Uterus (tissue), 4 donors: ENCODE results near the gene DGKD. TPM values are rescaled to one million over a fixed set of nuclear protein-coding genes. Genes with fewer than 3 reads are reported as not detected.
A peak's percentile ranks its signal among the peaks of the same experiment; 100 is the strongest.

Experiments
- DNase-seq, 2 donors: peaks; one replicate each; pipeline ENCODE4 v3.0.0-alpha.2; 2019 to 2020
- H3K27ac ChIP-seq, 2 donors: fragments of 200-600 bp; sonication (generic); 1 replicate in 1 of 2; 2 replicates in 1 of 2; pipeline ENCODE4 v1.5.1; 2016 to 2018
- H3K27me3 ChIP-seq, 2 donors: fragments of 200-600 bp; sonication (generic); one replicate each; pipeline ENCODE4 v1.5.1; 2018 to 2019; ENCODE audit warnings: control low read depth in 1 of 2
- H3K36me3 ChIP-seq, 2 donors: fragments of 200-600 bp; sonication (generic); one replicate each; pipeline ENCODE4 v1.5.1; 2019; ENCODE audit warnings: control low read depth in 1 of 2
- H3K4me1 ChIP-seq, 2 donors: fragments of 200-600 bp; sonication (generic); one replicate each; pipeline ENCODE4 v1.5.1; 2018 to 2019; ENCODE audit warnings: control low read depth in 1 of 2
- H3K4me3 ChIP-seq, 2 donors: fragments of 200-600 bp; sonication (generic); 1 replicate in 1 of 2; 2 replicates in 1 of 2; pipeline ENCODE4 v1.5.1; 2018 to 2019; ENCODE audit warnings: mild to moderate bottlenecking in 1 of 2
- H3K9me3 ChIP-seq, 2 donors: fragments of 200-600 bp; sonication (generic); one replicate each; pipeline ENCODE4 v1.5.1; 2019; ENCODE audit warnings: control low read depth in 1 of 2
- POLR2A ChIP-seq, 2 donors: fragments of 450-650 bp; IDR thresholded peaks; one replicate each; pipeline ENCODE4 v1.6.1; 2016; ENCODE audit warnings: antibody characterized with exemption in 2 of 2, mild to moderate bottlenecking in 1 of 2, moderate library complexity in 1 of 2
- intact Hi-C: fragments of 100-400 bp; cut with DNase I; formaldehyde crosslinking; loops from one replicate; pipeline ENCODE4 v1.15.1; 2023; ENCODE audit warnings: low total_unique reads
- total RNA-seq, 4 donors: library from RNA; depleted of rRNA in 3 of 4; stranded (reverse); fragments of >200 nt in 3 of 4; gene quantifications; one replicate each; pipeline versions ENCODE4 v1.1.0 to v1.2.4, GENCODE V29; 2014 to 2023
- TF ChIP-seq, protein P1 (sequence below), 4 experiments: fragments of 200-600 bp in 2 of 4; fragments of 450-650 bp in 2 of 4; sonication (generic) in 2 of 4; IDR thresholded peaks; one replicate each; pipeline ENCODE4 v1.5.1; 2016 to 2019; ENCODE audit warnings: antibody characterized with exemption in 4 of 4, mild to moderate bottlenecking in 2 of 4, moderate library complexity in 1 of 4
- donor health status: DM: yes; HTN: yes; CAD: no.

Gene DGKD
- total RNA-seq, 4 donors from 2014 or later: 5.0 to 46.1 (median 28.0) TPM

DNA sequence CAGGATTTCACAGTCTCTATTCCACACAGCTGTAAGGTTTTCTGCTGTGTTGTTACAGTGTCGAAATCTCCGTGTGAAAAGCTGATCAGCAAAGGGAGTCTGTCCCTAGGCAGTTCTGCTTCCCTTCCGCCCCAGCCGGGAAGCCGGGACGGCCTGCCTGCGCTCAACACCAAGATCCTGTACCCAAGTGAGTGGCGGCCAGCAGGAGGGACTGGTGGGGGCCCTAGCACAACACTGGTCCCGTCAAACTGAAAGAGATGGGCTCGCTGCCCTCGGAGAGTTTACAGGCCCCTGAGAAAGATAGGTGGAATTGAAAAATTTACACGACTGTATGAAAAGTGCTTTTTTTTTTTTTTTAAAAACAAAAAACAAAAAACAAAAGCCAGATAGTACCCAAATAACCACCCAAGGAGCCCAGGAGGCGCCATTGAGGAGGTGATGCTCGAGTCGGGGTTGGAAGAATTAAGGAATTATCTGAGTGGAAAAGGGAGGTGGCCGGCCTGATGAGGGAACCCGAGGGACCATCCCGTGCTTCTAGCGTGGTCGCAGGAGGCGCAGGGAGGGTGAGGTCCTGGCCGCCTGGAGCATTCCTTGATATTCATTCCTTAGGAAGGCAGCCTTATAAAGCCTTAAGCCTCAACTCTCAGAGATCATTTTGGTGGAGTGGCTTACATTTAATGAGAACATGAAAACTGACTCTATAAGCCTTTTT is 96.7 kb downstream of the DGKD start:
- no peaks in the 10 kb centered on the region for H3K27me3 ChIP-seq
- H3K4me3 ChIP-seq: no peak overlapping the region
- DNase-seq: no peak
- H3K4me1 ChIP-seq: no peaks in the 10 kb centered on the region
- no peaks in the 10 kb centered on the region for H3K9me3 ChIP-seq
- intact Hi-C loops: no loop called here
- no peaks in the 10 kb centered on the region for H3K36me3 ChIP-seq
- TF ChIP-seq, protein P1, sequence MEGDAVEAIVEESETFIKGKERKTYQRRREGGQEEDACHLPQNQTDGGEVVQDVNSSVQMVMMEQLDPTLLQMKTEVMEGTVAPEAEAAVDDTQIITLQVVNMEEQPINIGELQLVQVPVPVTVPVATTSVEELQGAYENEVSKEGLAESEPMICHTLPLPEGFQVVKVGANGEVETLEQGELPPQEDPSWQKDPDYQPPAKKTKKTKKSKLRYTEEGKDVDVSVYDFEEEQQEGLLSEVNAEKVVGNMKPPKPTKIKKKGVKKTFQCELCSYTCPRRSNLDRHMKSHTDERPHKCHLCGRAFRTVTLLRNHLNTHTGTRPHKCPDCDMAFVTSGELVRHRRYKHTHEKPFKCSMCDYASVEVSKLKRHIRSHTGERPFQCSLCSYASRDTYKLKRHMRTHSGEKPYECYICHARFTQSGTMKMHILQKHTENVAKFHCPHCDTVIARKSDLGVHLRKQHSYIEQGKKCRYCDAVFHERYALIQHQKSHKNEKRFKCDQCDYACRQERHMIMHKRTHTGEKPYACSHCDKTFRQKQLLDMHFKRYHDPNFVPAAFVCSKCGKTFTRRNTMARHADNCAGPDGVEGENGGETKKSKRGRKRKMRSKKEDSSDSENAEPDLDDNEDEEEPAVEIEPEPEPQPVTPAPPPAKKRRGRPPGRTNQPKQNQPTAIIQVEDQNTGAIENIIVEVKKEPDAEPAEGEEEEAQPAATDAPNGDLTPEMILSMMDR (IDR thresholded peaks at IDR 0.05): no peak
- no peak for TF ChIP-seq POLR2A (IDR thresholded peaks at IDR 0.05)
- H3K27ac ChIP-seq: no peak overlapping the region

DNA sequence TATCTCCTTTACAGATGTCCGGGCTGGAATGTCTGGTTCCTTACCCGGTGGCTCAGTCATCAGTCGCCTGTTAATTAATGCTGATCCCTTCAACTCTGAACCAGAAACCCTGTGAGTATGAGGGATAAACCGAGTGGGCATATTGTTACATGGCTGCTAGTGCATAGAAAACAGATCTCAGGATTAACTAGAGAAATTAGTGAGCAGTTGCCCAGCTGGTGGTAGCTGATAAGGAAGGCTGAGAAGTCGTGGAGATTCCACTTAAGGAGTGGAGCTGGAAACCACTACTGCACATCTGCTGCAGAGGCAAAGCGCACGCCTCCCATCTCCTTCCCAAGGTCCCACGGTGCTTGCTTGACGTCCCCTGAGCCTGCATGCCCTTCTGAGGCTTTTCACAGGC is 97.7 kb downstream of the DGKD start:
- TF ChIP-seq POLR2A (IDR thresholded peaks at IDR 0.05): no peak
- TF ChIP-seq, protein P1 (IDR thresholded peaks at IDR 0.05): no peak
- no peaks in the 10 kb centered on the region for H3K27me3 ChIP-seq
- no peak overlapping the region for H3K4me3 ChIP-seq
- no peak overlapping the region for H3K27ac ChIP-seq
- no peaks in the 10 kb centered on the region for H3K36me3 ChIP-seq
- H3K4me1 ChIP-seq: no peaks in the 10 kb centered on the region
- no peak for DNase-seq
- no peaks in the 10 kb centered on the region for H3K9me3 ChIP-seq
- intact Hi-C loops: no loop called here

DNA sequence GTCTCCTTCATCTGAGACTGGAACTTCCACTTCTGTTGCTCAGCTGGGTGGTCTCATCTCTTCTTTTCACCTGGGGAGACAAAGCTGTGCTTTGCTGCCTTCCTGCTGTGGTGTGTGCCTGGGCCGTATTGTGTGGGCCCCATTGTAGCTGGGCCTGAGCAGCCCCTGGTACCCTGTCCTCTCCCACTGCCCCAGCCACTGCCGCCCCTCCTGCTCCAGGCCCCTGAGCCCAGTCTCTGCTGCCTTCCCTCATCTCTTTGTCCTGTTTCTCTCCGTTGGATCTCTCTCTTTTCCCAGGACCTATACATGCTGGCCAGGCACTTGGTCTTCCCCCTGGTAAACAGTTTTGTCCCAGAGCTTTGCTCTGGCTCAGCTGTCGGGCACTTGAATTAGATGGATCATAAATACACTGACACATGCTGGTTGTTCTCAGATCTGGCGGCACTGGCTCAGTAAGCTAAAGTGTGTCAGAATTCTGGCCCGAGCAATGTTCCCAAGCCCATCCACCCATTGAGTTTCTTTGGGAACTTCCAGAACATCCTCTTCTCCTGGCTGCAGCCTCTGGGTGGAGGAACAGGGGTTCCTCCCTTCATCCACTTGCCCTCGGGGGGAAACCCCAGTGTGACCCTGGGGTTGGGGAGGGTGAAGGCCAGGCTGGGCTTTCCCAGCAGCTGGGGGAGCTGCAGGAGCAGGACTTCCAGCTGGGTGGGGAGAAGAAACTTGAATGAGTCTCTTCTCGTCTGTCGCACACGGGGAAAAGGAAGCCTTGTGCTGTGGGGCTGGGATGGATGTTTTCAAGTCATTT is 99.0 kb downstream of the DGKD start:
- Histone ChIP-seq H3K4me3 (no peak overlapping the region), H3K27me3 (no peaks in the 10 kb centered on the region), H3K9me3 (no peaks in the 10 kb centered on the region), H3K27ac (peak overlapping the region in 1 of 2 donors; percentile 13), H3K4me1 (no peaks in the 10 kb centered on the region), H3K36me3 (no peaks in the 10 kb centered on the region)
- intact Hi-C loops: no loop called here
- DNase-seq: no peak
- TF ChIP-seq, protein P1 (IDR thresholded peaks at IDR 0.05): no peak
- TF ChIP-seq POLR2A (IDR thresholded peaks at IDR 0.05): no peak

DNA sequence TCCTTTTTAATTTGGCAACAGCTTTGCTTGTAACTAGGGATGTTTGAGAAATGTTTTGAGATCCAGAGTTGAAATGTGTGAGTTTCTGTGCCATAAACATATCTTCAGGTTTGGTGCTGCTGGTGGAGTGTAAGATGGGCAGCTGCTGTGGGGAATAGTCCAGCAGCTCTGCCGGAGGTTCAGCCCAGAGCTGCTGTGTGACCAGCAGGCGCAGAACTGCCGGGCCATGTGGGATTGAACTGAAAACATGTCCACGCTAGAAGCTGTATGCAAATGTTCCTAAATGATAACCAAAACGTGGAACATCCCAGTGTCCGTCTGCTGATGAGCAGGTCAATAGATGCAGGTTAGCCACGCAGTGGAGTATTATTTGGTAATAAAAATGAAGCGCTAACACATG is 99.6 kb downstream of the DGKD start:
- Histone ChIP-seq H3K4me3 (no peak overlapping the region), H3K4me1 (no peaks in the 10 kb centered on the region), H3K9me3 (no peaks in the 10 kb centered on the region), H3K27me3 (no peaks in the 10 kb centered on the region), H3K27ac (no peak overlapping the region), H3K36me3 (no peaks in the 10 kb centered on the region)
- no peak for DNase-seq
- intact Hi-C loops: no loop called here
- TF ChIP-seq POLR2A (IDR thresholded peaks at IDR 0.05): no peak
- TF ChIP-seq, protein P1 (IDR thresholded peaks at IDR 0.05): no peak

DNA sequence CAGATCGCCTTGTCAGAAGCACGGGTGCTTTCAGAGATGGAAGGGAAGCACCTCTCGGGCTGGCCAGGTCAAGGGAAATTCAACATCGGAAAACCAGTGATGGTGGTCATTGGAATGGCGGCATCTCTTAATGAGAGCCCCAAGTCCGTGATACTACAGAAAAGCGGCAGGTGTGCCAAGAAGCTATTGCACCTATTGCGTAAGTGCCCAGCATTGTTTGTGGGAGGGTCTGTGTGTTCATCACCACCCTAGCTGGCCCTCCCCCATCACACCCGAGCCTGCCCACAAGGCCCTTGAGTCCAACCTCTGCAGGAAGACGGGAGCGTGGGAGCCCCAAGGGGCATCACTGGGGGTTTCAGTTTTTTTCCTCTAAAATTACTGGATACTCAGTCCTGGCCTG is 100.7 kb downstream of the DGKD start:
- TF ChIP-seq POLR2A (IDR thresholded peaks at IDR 0.05): no peak
- TF ChIP-seq, protein P1 (IDR thresholded peaks at IDR 0.05): no peak
- no peaks in the 10 kb centered on the region for H3K9me3 ChIP-seq
- no peak overlapping the region for H3K27ac ChIP-seq
- H3K36me3 ChIP-seq: no peaks in the 10 kb centered on the region
- intact Hi-C loops: no loop called here
- no peaks in the 10 kb centered on the region for H3K27me3 ChIP-seq
- H3K4me1 ChIP-seq: no peaks in the 10 kb centered on the region
- DNase-seq: no peak
- no peak overlapping the region for H3K4me3 ChIP-seq
